Measurements from ENCODE around the gene RABGAP1L. TPM values are rescaled to one million over a fixed set of nuclear protein-coding genes. Genes with fewer than 3 reads are reported as not detected.
A peak's percentile ranks its signal among the peaks of the same experiment; 100 is the strongest.

The RABGAP1L gene
- total and polyA plus RNA-seq, 2 of the 4 experiments (the other 2 are of a cell fraction), result 7.9 to 26.7 TPM

GRCh38 chr1:174726167-174726879 is 567.0 kb downstream of the RABGAP1L start:
- no peaks in the 10 kb centered on the region for H3K4me1 ChIP-seq (ENCODE audit: control insufficient read depth, insufficient read depth, low read length)
- H4K5ac ChIP-seq (ENCODE audit: low read depth, low read length), result no peak overlapping the region
- H3K9me1 ChIP-seq (ENCODE audit: insufficient read depth, low read length), result no peaks in the 10 kb centered on the region
- no peaks in the 10 kb centered on the region for H3K36me3 ChIP-seq (ENCODE audit: control insufficient read depth, insufficient read depth, low read length)
- H2AFZ ChIP-seq (replicated peaks; ENCODE audit: low read length, poor library complexity), result no peak overlapping the region
- no peak overlapping the region for H3K14ac ChIP-seq (replicated peaks; ENCODE audit: low read depth, low read length)
- no peak overlapping the region for H3K27ac ChIP-seq (ENCODE audit: insufficient read depth, low read length)
- H2AK5ac ChIP-seq (ENCODE audit: low read depth, low read length), result no peak overlapping the region
- no peak overlapping the region for H3K23ac ChIP-seq (ENCODE audit: low read depth, low read length)
- no peaks in the 10 kb centered on the region for H4K20me1 ChIP-seq (ENCODE audit: insufficient read depth, low read length)
- no TSS peak for BruUV-seq (replicated peaks)
- H4K8ac ChIP-seq (ENCODE audit: low read depth in 2 of 2, low read length in 2 of 2), result no peak overlapping the region
- H3K27me3 ChIP-seq (ENCODE audit: control insufficient read depth, insufficient read depth, low read length), result no peaks in the 10 kb centered on the region
- H4K91ac ChIP-seq (ENCODE audit: insufficient read depth, low read depth, low read length), result no peak overlapping the region
- ATAC-seq (ENCODE audit: low read depth) (no peak), DNase-seq (peak; percentile 55)
- no CpG with 5 or more reads among the region's 2 CpGs for WGBS, 2 experiments (ENCODE audit: extremely low coverage in 2 of 2, insufficient read length in 1 of 2)
- intact Hi-C loops (cut with micrococcal nuclease), result loop anchor here (1.0 to 5.0 kb wide), 2 partner anchors 314 to 464 kb away; no protein-coding TSS in a partner anchor
- no peak overlapping the region for H2BK120ac ChIP-seq (ENCODE audit: low read depth, low read length)
- H3K56ac ChIP-seq (ENCODE audit: extremely low read depth, insufficient read depth, low read length), result no peak overlapping the region
- H3K4ac ChIP-seq (ENCODE audit: low read depth, low read length), result no peak overlapping the region
- in situ Hi-C loops (cut with MboI; ENCODE audit: low sequenced_read_pairs), result loop anchor here (25.0 kb wide), 1 partner anchor 1989 kb away; no protein-coding TSS in a partner anchor
- no peaks in the 10 kb centered on the region for H3K9me3 ChIP-seq (ENCODE audit: control insufficient read depth, insufficient read depth, low read length)
- CTCF ChIA-PET, result interaction anchor here (0.6 to 3.0 kb wide), 7 partner anchors 14 to 467 kb away, joined by 3 to 44 read pairs (median 4); no protein-coding TSS in a partner anchor
- no peak overlapping the region for H2BK20ac ChIP-seq (ENCODE audit: low read depth, low read length)
- POLR2A ChIA-PET (ENCODE audit: unreplicated experiment), result interaction anchor here (1.4 kb wide), 1 partner anchor 464 kb away, joined by 4 read pairs; no protein-coding TSS in a partner anchor
- no peak overlapping the region for H3K4me2 ChIP-seq (ENCODE audit: low read depth, low read length)
- no peak overlapping the region for H3K18ac ChIP-seq (ENCODE audit: low read depth, low read length)
- H3K79me1 ChIP-seq (ENCODE audit: low read depth in 1 of 2, low read length in 2 of 2), result no peaks in the 10 kb centered on the region
- dilution Hi-C loops (cut with HindIII; ENCODE audit: low sequenced_read_pairs, unreplicated experiment), result no loop called here
- no peak overlapping the region for H3K4me3 ChIP-seq (ENCODE audit: insufficient read depth, low read depth, low read length)
- TF ChIP-seq SMC3 (IDR thresholded peaks at IDR 0.05; ENCODE audit: low read depth, low read length) (peak; percentile 78), MAFK (IDR thresholded peaks at IDR 0.05; ENCODE audit: low read depth, low read length) (no peak), MXI1 (IDR thresholded peaks at IDR 0.05; ENCODE audit: borderline replicate concordance, low read depth, low read length) (no peak), MAZ (IDR thresholded peaks at IDR 0.05; ENCODE audit: borderline replicate concordance, low read depth, low read length) (no peak), CEBPB (IDR thresholded peaks at IDR 0.05; ENCODE audit: low read depth, low read length) (no peak), BHLHE40 (IDR thresholded peaks at IDR 0.05; ENCODE audit: low read depth, low read length) (no peak), ELK1 (IDR thresholded peaks at IDR 0.05; ENCODE audit: borderline replicate concordance, low read depth, low read length) (no peak), NFE2L2 (IDR thresholded peaks at IDR 0.05; ENCODE audit: low read depth, low read length) (no peak), RAD21 (IDR thresholded peaks at IDR 0.05; ENCODE audit: low read length) (peak; percentile 58), CHD1 (IDR thresholded peaks at IDR 0.05; ENCODE audit: low read depth, low read length) (no peak), RCOR1 (IDR thresholded peaks at IDR 0.05; ENCODE audit: insufficient replicate concordance, low read length) (no peak), CTCF (conservative IDR thresholded peaks at IDR 0.05; ENCODE audit: low read depth, low read length) (peak; percentile 64)
- no peak overlapping the region for H3K9ac ChIP-seq (ENCODE audit: low read depth, low read length)
- no peak overlapping the region for H2BK15ac ChIP-seq (ENCODE audit: low read depth, low read length)
- no peak overlapping the region for H2BK5ac ChIP-seq (ENCODE audit: low read depth, low read length, poor library complexity, severe bottlenecking)
- no peak overlapping the region for H2AK9ac ChIP-seq (replicated peaks; ENCODE audit: low read depth, low read length, poor library complexity)
